PC-9 (cell line): ENCODE measurements around the gene ACKR2.

Source experiments
- EZH2 ChIP-seq: fragments of 200-600 bp; sonication (generic); IDR thresholded peaks from 2 replicates; pipeline ENCODE4 v1.8.0; 2017; ENCODE audit warnings: antibody characterized with exemption, low read depth
- TF ChIP-seq, protein P1 (sequence below): fragments of 200-600 bp; sonication (generic); conservative IDR thresholded peaks from 2 replicates; pipeline ENCODE4 v1.6.1; 2017; ENCODE audit warnings: mixed run types, antibody characterized with exemption, mild to moderate bottlenecking, moderate library complexity

DNA sequence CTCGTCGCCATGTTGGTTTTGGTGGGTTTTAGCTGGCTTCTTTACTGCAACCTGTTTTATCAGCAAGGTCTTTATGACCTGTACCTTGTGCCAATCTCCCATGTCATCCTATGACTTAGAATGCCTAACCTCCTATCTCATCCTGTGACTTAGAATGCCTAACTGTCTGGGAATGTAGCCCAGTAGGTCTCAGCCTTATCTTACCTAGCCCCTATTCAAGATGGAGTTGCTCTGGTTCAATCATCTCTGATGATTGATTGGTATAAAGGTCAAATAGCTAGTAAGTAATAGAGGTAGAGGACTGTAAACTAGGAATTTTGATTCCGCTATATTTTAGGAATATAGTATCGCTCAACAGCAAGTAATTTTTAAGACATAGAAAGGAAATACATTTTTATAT is 1.3 kb upstream of the ACKR2 start:
- no peak for TF ChIP-seq EZH2
- TF ChIP-seq, protein P1, sequence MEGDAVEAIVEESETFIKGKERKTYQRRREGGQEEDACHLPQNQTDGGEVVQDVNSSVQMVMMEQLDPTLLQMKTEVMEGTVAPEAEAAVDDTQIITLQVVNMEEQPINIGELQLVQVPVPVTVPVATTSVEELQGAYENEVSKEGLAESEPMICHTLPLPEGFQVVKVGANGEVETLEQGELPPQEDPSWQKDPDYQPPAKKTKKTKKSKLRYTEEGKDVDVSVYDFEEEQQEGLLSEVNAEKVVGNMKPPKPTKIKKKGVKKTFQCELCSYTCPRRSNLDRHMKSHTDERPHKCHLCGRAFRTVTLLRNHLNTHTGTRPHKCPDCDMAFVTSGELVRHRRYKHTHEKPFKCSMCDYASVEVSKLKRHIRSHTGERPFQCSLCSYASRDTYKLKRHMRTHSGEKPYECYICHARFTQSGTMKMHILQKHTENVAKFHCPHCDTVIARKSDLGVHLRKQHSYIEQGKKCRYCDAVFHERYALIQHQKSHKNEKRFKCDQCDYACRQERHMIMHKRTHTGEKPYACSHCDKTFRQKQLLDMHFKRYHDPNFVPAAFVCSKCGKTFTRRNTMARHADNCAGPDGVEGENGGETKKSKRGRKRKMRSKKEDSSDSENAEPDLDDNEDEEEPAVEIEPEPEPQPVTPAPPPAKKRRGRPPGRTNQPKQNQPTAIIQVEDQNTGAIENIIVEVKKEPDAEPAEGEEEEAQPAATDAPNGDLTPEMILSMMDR: no peak
